Activated CD8-positive, alpha-beta T cell treated with anti-CD3 and anti-CD28 coated beads, Interleukin-2, amount 10 ng/mL, durations not matched to agents 7 days and 5 days (primary cell): ENCODE measurements around the gene SNTG2. TPM values are rescaled to one million over a fixed set of nuclear protein-coding genes. Genes with fewer than 3 reads are reported as not detected.

ENCODE experiments used
- ATAC-seq: fragments of 150-1000 bp; cut with Tn5 transposase; one replicate; pipeline ENCODE4 v1.10.0; 2021; ENCODE audit warnings: moderate library complexity
- CTCF ChIA-PET: fragments of 350-600 bp; sonication (Branson Sonifier 250); formaldehyde crosslinking; loops from one replicate; lab custom pipeline; 2021; ENCODE audit warnings: antibody characterized with exemption; lab: Charles Lee
- POLR2A ChIA-PET: fragments of 350-600 bp; sonication (Branson Sonifier 250); formaldehyde crosslinking; loops from one replicate; lab custom pipeline; 2021; ENCODE audit warnings: antibody characterized with exemption; lab: Charles Lee
- DNase-seq: peaks from one replicate; pipeline ENCODE4 v3.0.0-alpha.2; 2020
- H3K27ac Mint-ChIP-seq: one replicate; pipeline ENCODE4 v1.8.0; 2021; ENCODE audit warnings: mild to moderate bottlenecking, mixed read lengths
- H3K27me3 Mint-ChIP-seq: one replicate; pipeline ENCODE4 v1.8.0; 2021; ENCODE audit warnings: low read depth, mixed read lengths
- H3K36me3 Mint-ChIP-seq: one replicate; pipeline ENCODE4 v1.8.0; 2021; ENCODE audit warnings: low read depth, mixed read lengths
- H3K4me1 Mint-ChIP-seq: one replicate; pipeline ENCODE4 v1.8.0; 2021; ENCODE audit warnings: low read depth, mixed read lengths
- H3K4me3 Mint-ChIP-seq: one replicate; pipeline ENCODE4 v1.8.0; 2021; ENCODE audit warnings: mild to moderate bottlenecking, mixed read lengths
- H3K9me3 Mint-ChIP-seq: one replicate; pipeline ENCODE4 v1.8.0; 2022; ENCODE audit warnings: mixed read lengths; ENCODE audit not compliant: insufficient read depth
- total RNA-seq, 2 experiments: library from RNA; stranded (reverse); gene quantifications; one replicate each; pipeline ENCODE4 v1.2.3, GENCODE V29; 2021

SNTG2 gene
- total RNA-seq, 2 experiments from 2014 or later = 1.6 to 2.5 TPM

DNA sequence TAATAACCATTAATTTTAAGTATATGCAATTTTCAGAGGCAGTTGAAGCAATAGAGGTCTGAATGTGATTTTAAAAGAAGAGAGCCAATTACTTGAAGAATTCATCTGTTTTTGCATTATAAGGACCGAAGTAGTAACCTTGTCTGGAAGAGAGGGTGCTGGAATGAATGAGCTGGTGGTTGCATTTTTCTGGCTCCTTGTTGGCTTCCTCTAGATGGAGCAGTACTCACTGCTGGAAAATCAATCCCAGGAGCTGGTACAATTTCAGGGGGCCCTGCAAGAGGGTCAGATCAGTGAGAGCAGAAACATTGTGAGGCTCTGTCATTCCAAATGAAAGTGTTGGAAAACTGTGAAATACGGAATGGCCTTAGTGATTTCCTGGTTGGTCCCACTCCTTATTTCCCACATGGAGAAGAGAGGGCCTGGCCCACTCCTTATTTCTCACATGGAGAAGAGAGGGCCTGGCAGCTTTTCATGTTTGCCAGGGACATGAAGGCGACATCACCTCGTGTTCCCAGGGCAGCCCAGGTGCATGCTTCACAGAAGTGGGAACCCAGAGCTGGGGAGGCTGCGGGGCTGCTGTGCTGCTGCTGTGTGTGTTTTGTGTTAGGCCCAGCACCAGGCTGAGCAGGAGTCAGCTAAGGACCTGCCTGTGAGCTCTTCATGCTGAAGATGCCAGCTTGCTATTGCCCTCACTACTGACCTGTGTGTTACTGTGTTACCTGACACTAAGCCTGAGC, 197.4 kb downstream of the SNTG2 start:
- ATAC-seq = no peak
- no peaks in the 10 kb centered on the region for H3K27me3 Mint-ChIP-seq
- no peak overlapping the region for H3K27ac Mint-ChIP-seq
- H3K36me3 Mint-ChIP-seq = peaks cover 2% of the 10 kb centered on the region
- no peak overlapping the region for H3K4me3 Mint-ChIP-seq
- no peaks in the 10 kb centered on the region for H3K4me1 Mint-ChIP-seq
- DNase-seq = no peak
- H3K9me3 Mint-ChIP-seq = no peaks in the 10 kb centered on the region
- POLR2A ChIA-PET = no interaction called here
- CTCF ChIA-PET = no interaction called here

DNA sequence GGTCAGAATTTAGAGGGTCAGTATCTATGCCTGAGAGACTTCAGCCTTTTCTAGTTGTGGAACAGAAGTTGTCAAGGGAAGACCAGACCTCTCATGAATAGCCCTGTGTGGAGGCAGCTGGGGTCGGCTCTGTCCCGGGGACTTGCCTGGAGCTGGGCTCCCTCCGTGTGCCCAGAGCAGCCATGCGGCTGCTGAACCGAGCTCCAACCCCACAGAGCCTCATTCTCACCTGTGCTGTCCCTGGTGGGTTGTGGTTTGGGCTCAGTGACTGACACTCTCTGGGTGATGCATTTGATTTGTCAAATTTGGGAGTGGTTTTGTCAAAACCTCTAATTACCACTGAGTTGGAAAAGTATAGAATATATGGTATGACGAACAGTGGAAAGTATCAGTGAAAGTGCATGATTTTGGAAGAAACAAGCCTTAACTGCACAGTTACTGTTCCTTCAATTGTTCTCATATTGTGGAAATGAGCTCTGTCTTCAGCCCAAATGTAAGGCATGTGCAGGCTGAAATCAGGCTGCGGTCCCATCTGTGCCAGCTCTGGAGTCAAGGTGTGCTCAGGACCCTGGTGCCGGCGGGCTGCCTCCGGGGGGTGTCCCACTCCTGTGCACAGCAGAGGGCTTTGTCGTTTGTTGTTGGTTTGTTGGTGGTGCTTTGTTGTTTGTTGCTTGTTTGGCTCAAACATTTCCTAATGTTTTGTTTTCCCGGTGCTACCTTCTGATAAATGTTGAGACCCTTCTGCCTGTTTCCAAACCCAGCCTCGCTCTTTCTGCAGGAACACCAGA, 200.3 kb downstream of the SNTG2 start:
- H3K4me1 Mint-ChIP-seq = no peaks in the 10 kb centered on the region
- H3K9me3 Mint-ChIP-seq = no peaks in the 10 kb centered on the region
- H3K27ac Mint-ChIP-seq = no peak overlapping the region
- H3K27me3 Mint-ChIP-seq = no peaks in the 10 kb centered on the region
- ChIA-PET CTCF (no interaction called here), POLR2A (no interaction called here)
- no peak for ATAC-seq
- H3K36me3 Mint-ChIP-seq = no peaks in the 10 kb centered on the region
- no peak overlapping the region for H3K4me3 Mint-ChIP-seq
- DNase-seq = no peak

DNA sequence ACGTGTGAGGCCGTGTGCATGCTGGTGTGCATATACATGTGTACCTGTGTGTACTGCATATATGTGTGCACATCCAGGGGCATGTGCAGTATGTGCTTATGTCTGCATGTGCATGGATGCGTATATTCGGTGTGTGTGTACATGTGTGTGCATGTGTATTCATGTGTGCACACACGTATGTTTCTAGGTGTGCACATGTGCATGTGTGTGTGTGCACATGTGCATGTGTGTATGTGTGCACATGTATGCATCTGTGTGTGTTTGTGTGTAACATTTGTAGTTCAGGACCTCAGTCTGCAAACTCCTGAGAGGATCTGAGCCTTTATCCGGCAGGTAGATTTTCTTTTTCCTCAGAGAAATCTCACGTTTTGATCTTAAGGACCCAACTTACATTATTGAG, 201.7 kb downstream of the SNTG2 start:
- no peak overlapping the region for H3K27ac Mint-ChIP-seq
- ATAC-seq (no peak), DNase-seq (no peak)
- no peaks in the 10 kb centered on the region for H3K9me3 Mint-ChIP-seq
- no peaks in the 10 kb centered on the region for H3K4me1 Mint-ChIP-seq
- no peak overlapping the region for H3K4me3 Mint-ChIP-seq
- CTCF ChIA-PET = no interaction called here
- no peaks in the 10 kb centered on the region for H3K27me3 Mint-ChIP-seq
- POLR2A ChIA-PET = no interaction called here
- H3K36me3 Mint-ChIP-seq = no peaks in the 10 kb centered on the region

DNA sequence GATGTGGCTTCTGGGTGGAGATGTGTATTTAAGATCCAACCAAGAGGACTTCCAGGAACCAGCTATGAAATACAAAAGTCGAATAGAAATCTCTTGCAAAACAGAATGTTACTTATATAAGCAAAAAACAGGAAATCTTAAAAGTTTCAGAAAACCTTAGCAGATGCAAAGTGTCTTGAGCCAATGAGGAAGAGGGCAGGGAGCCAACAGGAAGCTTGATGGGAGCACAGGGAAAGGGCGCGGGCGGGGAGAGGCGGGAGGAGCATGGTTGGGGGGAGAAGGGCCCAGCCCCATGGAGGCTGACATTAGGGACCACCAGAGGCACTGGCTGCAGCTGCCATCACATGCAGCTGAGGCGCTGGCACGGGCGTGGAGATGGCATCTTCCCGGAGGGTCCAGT, 203.3 kb downstream of the SNTG2 start:
- DNase-seq = no peak
- Mint-ChIP-seq H3K27ac (no peak overlapping the region), H3K9me3 (no peaks in the 10 kb centered on the region), H3K4me3 (no peak overlapping the region), H3K4me1 (no peaks in the 10 kb centered on the region), H3K27me3 (no peaks in the 10 kb centered on the region), H3K36me3 (no peaks in the 10 kb centered on the region)
- ATAC-seq = no peak
- ChIA-PET CTCF (interaction anchor here (0.7 kb wide), 1 partner anchor 14 kb away, joined by 5 read pairs; no protein-coding TSS in a partner anchor), POLR2A (no interaction called here)

DNA sequence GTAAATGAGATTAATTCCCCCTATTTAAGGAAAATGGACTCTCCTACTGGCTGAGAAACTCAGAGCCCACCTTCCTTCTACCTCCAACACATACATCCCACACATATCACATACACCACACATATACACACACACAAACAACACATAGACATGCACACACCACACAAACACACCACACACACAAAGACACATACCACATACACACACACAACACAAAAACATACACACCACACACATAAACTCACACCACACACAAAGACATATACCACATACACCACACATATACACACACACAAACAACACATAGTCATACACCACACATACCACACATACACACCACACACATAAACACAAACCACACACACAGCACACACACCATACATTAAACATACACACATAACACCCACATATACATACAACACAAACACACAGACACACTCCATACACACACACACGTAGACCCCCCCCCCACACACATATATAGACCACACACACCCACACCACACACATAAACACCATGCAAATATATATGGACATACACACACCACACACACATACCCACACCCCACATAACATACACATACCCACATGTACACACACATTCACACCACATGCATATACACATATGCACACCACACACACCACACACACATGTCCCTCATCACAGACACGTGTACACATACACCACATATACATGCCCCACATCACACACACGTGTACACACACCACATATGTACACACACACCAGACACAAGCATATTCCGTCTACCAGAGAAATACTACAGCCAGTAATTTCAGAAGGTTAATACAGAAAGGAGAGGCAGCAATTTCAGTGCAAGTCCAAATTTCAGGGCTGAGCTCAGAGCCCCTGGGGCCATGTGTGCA, 204.3 kb downstream of the SNTG2 start:
- Mint-ChIP-seq H3K36me3 (no peaks in the 10 kb centered on the region), H3K9me3 (no peaks in the 10 kb centered on the region), H3K27ac (no peak overlapping the region), H3K4me1 (no peaks in the 10 kb centered on the region), H3K27me3 (no peaks in the 10 kb centered on the region), H3K4me3 (no peak overlapping the region)
- CTCF ChIA-PET = no interaction called here
- no peak for DNase-seq
- ATAC-seq = no peak
- POLR2A ChIA-PET = no interaction called here

DNA sequence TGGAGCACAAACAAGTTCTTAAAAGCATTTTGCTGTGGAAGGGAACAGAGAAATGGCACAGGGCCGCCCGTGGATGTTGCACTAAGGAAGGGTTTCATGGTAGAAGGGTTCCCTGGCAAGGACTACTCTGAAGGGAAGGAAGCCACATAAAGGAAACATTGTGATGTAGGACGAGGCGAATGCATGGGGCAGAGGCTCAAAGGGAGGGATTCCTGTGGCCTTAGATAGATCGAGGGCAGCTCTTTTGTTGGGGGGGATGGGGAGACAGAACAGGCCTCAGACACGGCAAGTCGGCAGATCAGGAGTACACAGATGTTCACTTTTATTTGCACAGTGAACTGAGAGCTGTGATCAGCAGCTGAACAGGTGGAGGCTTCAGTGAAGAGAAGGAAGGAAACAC, 205.4 kb downstream of the SNTG2 start:
- DNase-seq (no peak), ATAC-seq (no peak)
- Mint-ChIP-seq H3K27ac (no peak overlapping the region), H3K4me1 (no peaks in the 10 kb centered on the region), H3K36me3 (no peaks in the 10 kb centered on the region), H3K9me3 (no peaks in the 10 kb centered on the region), H3K4me3 (no peak overlapping the region), H3K27me3 (no peaks in the 10 kb centered on the region)
- ChIA-PET CTCF (no interaction called here), POLR2A (no interaction called here)

DNA sequence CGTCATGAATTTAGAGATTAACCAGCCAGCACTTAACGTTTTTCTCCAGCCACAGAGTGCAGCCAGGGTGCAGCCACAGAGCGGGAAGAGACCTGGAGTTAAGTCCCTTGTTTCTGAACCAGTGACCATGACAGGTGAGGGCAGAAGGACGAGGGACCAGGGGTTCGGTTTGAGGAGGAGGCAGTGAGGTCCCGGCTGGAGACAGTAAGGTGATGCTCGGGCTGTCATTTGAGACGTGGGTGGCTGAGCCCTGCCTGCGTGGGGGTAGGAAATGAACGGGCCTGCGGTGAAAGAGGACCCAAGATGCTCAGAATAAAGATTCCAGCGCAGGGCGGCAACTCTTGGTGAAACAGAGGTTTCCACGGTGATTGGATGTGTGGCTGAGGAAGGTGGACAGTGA, 205.9 kb downstream of the SNTG2 start:
- CTCF ChIA-PET = no interaction called here
- ATAC-seq (no peak), DNase-seq (no peak)
- no peaks in the 10 kb centered on the region for H3K4me1 Mint-ChIP-seq
- no peak overlapping the region for H3K4me3 Mint-ChIP-seq
- H3K36me3 Mint-ChIP-seq = no peaks in the 10 kb centered on the region
- no peak overlapping the region for H3K27ac Mint-ChIP-seq
- POLR2A ChIA-PET = no interaction called here
- no peaks in the 10 kb centered on the region for H3K9me3 Mint-ChIP-seq
- no peaks in the 10 kb centered on the region for H3K27me3 Mint-ChIP-seq

DNA sequence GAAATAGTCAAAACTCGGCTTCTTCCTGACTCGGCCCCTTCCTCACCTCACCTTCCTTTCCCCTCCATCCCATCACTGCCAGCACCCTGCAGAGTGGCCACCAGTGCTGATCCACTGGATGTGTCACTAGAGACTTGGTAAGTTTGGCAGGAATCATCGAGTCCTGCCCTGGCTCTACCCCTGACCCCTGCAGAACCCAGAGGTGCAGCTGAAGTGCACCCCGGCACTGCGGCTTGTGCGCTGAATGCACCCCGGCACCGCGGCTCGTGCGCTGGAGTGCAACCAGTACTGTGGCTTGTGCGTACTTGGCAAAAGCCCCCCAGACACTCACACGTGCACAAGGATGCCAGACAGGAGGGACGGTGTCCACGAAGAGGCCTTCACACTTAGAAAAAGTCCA, 206.5 kb downstream of the SNTG2 start:
- H3K9me3 Mint-ChIP-seq = no peaks in the 10 kb centered on the region
- ChIA-PET CTCF (no interaction called here), POLR2A (no interaction called here)
- H3K27ac Mint-ChIP-seq = no peak overlapping the region
- H3K27me3 Mint-ChIP-seq = no peaks in the 10 kb centered on the region
- no peaks in the 10 kb centered on the region for H3K36me3 Mint-ChIP-seq
- no peaks in the 10 kb centered on the region for H3K4me1 Mint-ChIP-seq
- no peak overlapping the region for H3K4me3 Mint-ChIP-seq
- DNase-seq = no peak
- no peak for ATAC-seq

DNA sequence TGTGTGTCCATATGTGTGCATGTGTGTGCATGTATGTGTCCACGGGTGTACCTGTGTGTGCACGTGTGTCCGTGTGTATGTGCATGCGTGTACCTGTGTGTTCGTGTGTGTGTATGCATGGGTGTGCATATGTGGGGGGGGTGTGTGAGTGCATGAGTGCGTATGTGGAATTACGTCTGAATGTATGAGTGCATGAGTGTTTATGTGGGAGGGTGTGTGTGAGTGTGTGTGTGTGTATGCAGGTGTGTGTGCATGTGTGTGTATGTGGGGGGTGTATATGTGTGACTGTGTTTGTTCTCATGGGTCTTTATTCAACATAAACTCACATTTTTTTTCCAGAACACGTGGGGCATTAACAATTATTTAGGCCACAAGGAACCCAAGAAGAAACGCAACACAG, 208.4 kb downstream of the SNTG2 start:
- Mint-ChIP-seq H3K4me1 (peaks cover 18% of the 10 kb centered on the region), H3K4me3 (no peak overlapping the region), H3K36me3 (peaks cover 14% of the 10 kb centered on the region), H3K9me3 (peaks cover 16% of the 10 kb centered on the region), H3K27me3 (no peaks in the 10 kb centered on the region), H3K27ac (no peak overlapping the region)
- POLR2A ChIA-PET = no interaction called here
- DNase-seq = no peak
- no peak for ATAC-seq
- CTCF ChIA-PET = no interaction called here

DNA sequence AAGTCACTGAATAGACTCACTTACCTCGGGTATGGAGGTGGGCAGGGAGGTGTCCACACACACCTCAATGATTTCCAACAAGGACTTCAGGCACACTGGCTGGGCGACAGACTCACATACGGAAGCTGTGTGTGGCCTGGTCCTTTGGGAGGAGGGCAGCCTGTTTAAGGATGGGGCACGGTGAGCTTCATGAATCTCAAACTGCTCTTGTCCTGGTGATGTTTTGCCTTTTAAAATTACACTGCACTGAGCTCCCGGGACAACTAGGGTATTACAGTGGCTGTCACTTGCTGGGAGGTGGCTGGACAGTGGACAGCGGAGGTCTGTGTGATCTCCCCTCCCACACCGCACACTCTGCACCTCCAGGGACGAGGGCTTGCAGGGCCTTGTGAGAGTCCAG, 211.6 kb downstream of the SNTG2 start:
- Mint-ChIP-seq H3K4me1 (peaks cover 21% of the 10 kb centered on the region), H3K36me3 (peaks cover 19% of the 10 kb centered on the region), H3K9me3 (peaks cover 16% of the 10 kb centered on the region), H3K27ac (peak overlapping the region; percentile 93), H3K4me3 (no peak overlapping the region), H3K27me3 (no peaks in the 10 kb centered on the region)
- ATAC-seq (no peak), DNase-seq (no peak)
- ChIA-PET POLR2A (no interaction called here), CTCF (no interaction called here)

DNA sequence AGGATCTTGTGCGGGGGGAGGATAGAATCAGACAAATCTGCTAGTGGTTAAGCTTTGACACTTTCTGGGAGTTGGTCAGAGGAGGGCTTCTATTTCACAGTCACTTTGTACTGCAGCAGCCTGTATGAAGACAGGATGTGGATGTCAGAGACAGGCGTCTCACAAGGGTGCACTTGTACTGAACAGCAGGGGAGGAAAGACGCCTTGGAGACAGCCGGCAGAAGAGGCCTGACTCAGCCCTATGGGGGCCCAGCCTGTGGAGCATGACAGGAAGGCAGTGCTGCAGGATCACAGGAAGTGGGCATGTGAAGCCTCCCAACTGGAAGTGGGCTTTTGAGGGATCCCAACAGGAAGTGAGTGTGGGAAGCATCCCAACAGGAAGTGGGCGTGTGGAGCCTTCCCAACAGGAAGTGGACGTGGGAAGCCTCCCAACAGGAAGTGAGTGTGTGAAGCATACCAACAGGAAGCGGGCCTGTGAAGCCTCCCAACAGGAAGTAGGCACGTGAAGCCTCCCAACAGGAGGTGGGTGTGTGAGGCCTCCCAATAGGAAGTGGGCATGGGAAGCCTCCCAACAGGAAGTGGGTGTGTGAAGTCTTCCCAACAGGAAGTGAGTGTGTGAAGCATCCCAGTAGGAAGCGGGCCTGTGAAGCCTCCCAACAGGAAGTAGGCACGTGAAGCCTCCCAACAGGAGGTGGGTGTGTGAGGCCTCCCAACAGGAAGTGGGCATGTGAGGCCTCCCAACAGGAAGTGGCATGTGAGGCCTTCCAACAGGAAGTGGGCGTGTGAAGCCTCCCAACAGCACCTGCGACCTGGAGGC, 212.3 kb downstream of the SNTG2 start:
- DNase-seq = peak; percentile 44
- peak; percentile 67 for ATAC-seq
- CTCF ChIA-PET = no interaction called here
- Mint-ChIP-seq H3K4me1 (peaks cover 21% of the 10 kb centered on the region), H3K27me3 (no peaks in the 10 kb centered on the region), H3K36me3 (peaks cover 19% of the 10 kb centered on the region), H3K27ac (peak overlapping the region; percentile 93), H3K4me3 (no peak overlapping the region), H3K9me3 (peaks cover 16% of the 10 kb centered on the region)
- POLR2A ChIA-PET = no interaction called here
